Bronchial epithelial cell (primary cell): Measurements from ENCODE around the gene GRID2IP. TPM values are rescaled to one million over a fixed set of nuclear protein-coding genes. Genes with fewer than 3 reads are reported as not detected.

Experiments used
- DNase-seq: peaks from one replicate; pipeline ENCODE4 v3.0.0-alpha.2; 2010; ENCODE audit warnings: low read depth
- FAIRE-seq: peaks from 2 replicates; lab custom pipeline; 2011; peaks lifted over from hg19 to GRCh38; lab: Jason Lieb, UNC
- H3K27me3 ChIP-seq: 2 replicates; pipeline ENCODE4 v1.5.1; 2011; ENCODE audit warnings: low read length; ENCODE audit not compliant: control insufficient read depth, insufficient read depth
- H3K36me3 ChIP-seq: 2 replicates; pipeline ENCODE4 v1.5.1; 2011; ENCODE audit warnings: low read length; ENCODE audit not compliant: control insufficient read depth, insufficient read depth
- H3K4me3 ChIP-seq: 2 replicates; pipeline ENCODE4 v1.5.1; 2011; ENCODE audit warnings: mild to moderate bottlenecking, low read depth, low read length, control low read depth
- CTCF ChIP-seq: IDR thresholded peaks from 2 replicates; pipeline ENCODE4 v1.5.1; 2011; ENCODE audit warnings: mild to moderate bottlenecking, moderate library complexity, low read length, control low read depth, inconsistent platforms; ENCODE audit not compliant: insufficient read depth, severe bottlenecking
- total RNA-seq: library from RNA; depleted of rRNA; stranded (reverse); fragments of >200 nt; gene quantifications from 2 replicates; pipeline ENCODE4 v1.2.1, GENCODE V29; 2014

Gene GRID2IP
- total RNA-seq, 1 donor from 2014 or later = 0.26 TPM

- H3K27me3 ChIP-seq = peaks cover 27% of the 10 kb centered on the region
- DNase-seq (no peak), FAIRE-seq (no peak)
Observed at GRCh38 chr7:6529643-6530042, 21.6 kb downstream of the GRID2IP start.

GRCh38 chr7:6528401-6529130 is 22.7 kb downstream of the GRID2IP start:
- TF ChIP-seq CTCF = no peak
- Histone ChIP-seq H3K36me3 (no peaks in the 10 kb centered on the region), H3K27me3 (peaks cover 27% of the 10 kb centered on the region), H3K4me3 (no peak overlapping the region)
- no peak for DNase-seq
- FAIRE-seq = no peak

More at GRCh38 chr7:6529643-6530042, 21.6 kb downstream of the GRID2IP start:
- Histone ChIP-seq H3K4me3 (no peak overlapping the region), H3K36me3 (no peaks in the 10 kb centered on the region)
- no peak for TF ChIP-seq CTCF

GRCh38 chr7:6526997-6527378 is 24.3 kb downstream of the GRID2IP start:
- H3K36me3 ChIP-seq = no peaks in the 10 kb centered on the region
- peaks cover 27% of the 10 kb centered on the region for H3K27me3 ChIP-seq
- TF ChIP-seq CTCF = no peak
- FAIRE-seq (no peak), DNase-seq (no peak)
- peak overlapping the region; percentile 16 for H3K4me3 ChIP-seq

GRCh38 chr7:6520163-6520981 is 30.9 kb downstream of the GRID2IP start:
- H3K36me3 ChIP-seq = no peaks in the 10 kb centered on the region
- TF ChIP-seq CTCF = no peak
- FAIRE-seq = no peak
- no peak for DNase-seq
- no peak overlapping the region for H3K4me3 ChIP-seq
- H3K27me3 ChIP-seq = no peaks in the 10 kb centered on the region

- peak; percentile 84 for TF ChIP-seq CTCF
- DNase-seq (peak; percentile 64), FAIRE-seq (no peak)
- no peaks in the 10 kb centered on the region for H3K36me3 ChIP-seq
- H3K27me3 ChIP-seq = no peaks in the 10 kb centered on the region
- no peak overlapping the region for H3K4me3 ChIP-seq
Observed at GRCh38 chr7:6516387-6516983, 34.8 kb downstream of the GRID2IP start.
